HepG2 (cell line): ENCODE measurements around the gene APOC3. TPM values are rescaled to one million over a fixed set of nuclear protein-coding genes. Genes with fewer than 3 reads are reported as not detected.
A peak's percentile ranks its signal among the peaks of the same experiment; 100 is the strongest.

Experiments
- EP300 ChIP-seq, 3 experiments: sonication (generic) in 1 of 3; formaldehyde crosslinking in 1 of 3; IDR thresholded peaks; 2 replicates each; pipeline versions ENCODE4 v1.5.1 to v1.6.1; 2011 to 2020; ENCODE audit warnings: low read depth in 2 of 3, low read length in 2 of 3, borderline replicate concordance in 1 of 3, improper control_type of control experiment in 1 of 3, mild to moderate bottlenecking in 1 of 3, missing genetic modification reagents in 1 of 3, moderate library complexity in 1 of 3
- HCFC1 ChIP-seq: fragments of 150-350 bp; IDR thresholded peaks from 2 replicates; pipeline ENCODE4 v1.6.1; 2014; ENCODE audit warnings: low read depth, low read length
- LCORL ChIP-seq, 2 experiments: fragments of 450-650 bp in 1 of 2; sonication (generic) in 1 of 2; formaldehyde crosslinking in 1 of 2; IDR thresholded peaks; 2 replicates each; pipeline versions ENCODE4 v1.5.0 to v1.6.1; 2017 to 2020; ENCODE audit warnings: antibody characterized with exemption in 1 of 2, missing genetic modification reagents in 1 of 2
- REXO4 ChIP-seq: sonication (generic); formaldehyde crosslinking; IDR thresholded peaks from 2 replicates; pipeline ENCODE4 v1.8.0; 2022; ENCODE audit warnings: missing genetic modification reagents, mild to moderate bottlenecking, borderline replicate concordance
- SP140L ChIP-seq: sonication (generic); formaldehyde crosslinking; IDR thresholded peaks from 2 replicates; pipeline ENCODE4 v1.4.0; 2020; ENCODE audit warnings: missing genetic modification reagents, borderline replicate concordance
- ZNF337 ChIP-seq: sonication (generic); formaldehyde crosslinking; IDR thresholded peaks from 2 replicates; pipeline ENCODE4 v1.5.1; 2020; ENCODE audit warnings: missing genetic modification reagents, low read depth, mild to moderate bottlenecking, borderline replicate concordance
- ZNF431 ChIP-seq: sonication (generic); formaldehyde crosslinking; IDR thresholded peaks from 2 replicates; pipeline ENCODE4 v1.9.0; 2022; ENCODE audit warnings: missing genetic modification reagents, low read depth, mild to moderate bottlenecking, borderline replicate concordance
- ZNF766 ChIP-seq: sonication (generic); formaldehyde crosslinking; IDR thresholded peaks from 2 replicates; pipeline ENCODE4 v1.5.0; 2020; ENCODE audit warnings: missing genetic modification reagents, borderline replicate concordance
- ZNF782 ChIP-seq: sonication (generic); formaldehyde crosslinking; IDR thresholded peaks from 2 replicates; pipeline ENCODE4 v1.4.0; 2020; ENCODE audit warnings: missing genetic modification reagents, mild to moderate bottlenecking, borderline replicate concordance
- polyA plus RNA-seq, 8 experiments: library from polyadenylated mRNA; depleted of rRNA in 3 of 8; stranded (reverse) in 7 of 8; unstranded in 1 of 8; fragments of >200 nt; fragmentation: Illumina TruSeq in 4 of 8; extraction: Trizol in 4 of 8; gene quantifications; 2 replicates each; pipeline versions ENCODE4 v1.2.1 to v1.2.3, GENCODE V29; 2011 to 2016; ENCODE audit warnings: low read depth in 4 of 8, missing spikeins in 1 of 8, mixed read lengths in 1 of 8; ENCODE audit not compliant: insufficient read depth in 1 of 8
- total RNA-seq, 5 experiments: library from RNA; depleted of rRNA; stranded (reverse); fragments of >200 nt; fragmentation: Illumina TruSeq; extraction: Trizol; gene quantifications; 2 replicates each; pipeline ENCODE4 v1.2.3, GENCODE V29; 2016; ENCODE audit warnings: low read depth in 1 of 5
- TF ChIP-seq, protein P1 (sequence below): sonication (generic); formaldehyde crosslinking; IDR thresholded peaks from 2 replicates; pipeline ENCODE4 v1.4.0; 2020; ENCODE audit warnings: mild to moderate bottlenecking, missing genetic modification reagents
- TF ChIP-seq, protein P2 (sequence below): sonication (generic); formaldehyde crosslinking; IDR thresholded peaks from 2 replicates; pipeline ENCODE4 v1.4.0; 2020; ENCODE audit warnings: mild to moderate bottlenecking, low read depth, missing genetic modification reagents

Gene APOC3
- total and polyA plus RNA-seq, 2 of the 13 experiments (the other 11 are each of a cell fraction or from before 2014, with no cell fraction given): 314 to 687 TPM

DNA sequence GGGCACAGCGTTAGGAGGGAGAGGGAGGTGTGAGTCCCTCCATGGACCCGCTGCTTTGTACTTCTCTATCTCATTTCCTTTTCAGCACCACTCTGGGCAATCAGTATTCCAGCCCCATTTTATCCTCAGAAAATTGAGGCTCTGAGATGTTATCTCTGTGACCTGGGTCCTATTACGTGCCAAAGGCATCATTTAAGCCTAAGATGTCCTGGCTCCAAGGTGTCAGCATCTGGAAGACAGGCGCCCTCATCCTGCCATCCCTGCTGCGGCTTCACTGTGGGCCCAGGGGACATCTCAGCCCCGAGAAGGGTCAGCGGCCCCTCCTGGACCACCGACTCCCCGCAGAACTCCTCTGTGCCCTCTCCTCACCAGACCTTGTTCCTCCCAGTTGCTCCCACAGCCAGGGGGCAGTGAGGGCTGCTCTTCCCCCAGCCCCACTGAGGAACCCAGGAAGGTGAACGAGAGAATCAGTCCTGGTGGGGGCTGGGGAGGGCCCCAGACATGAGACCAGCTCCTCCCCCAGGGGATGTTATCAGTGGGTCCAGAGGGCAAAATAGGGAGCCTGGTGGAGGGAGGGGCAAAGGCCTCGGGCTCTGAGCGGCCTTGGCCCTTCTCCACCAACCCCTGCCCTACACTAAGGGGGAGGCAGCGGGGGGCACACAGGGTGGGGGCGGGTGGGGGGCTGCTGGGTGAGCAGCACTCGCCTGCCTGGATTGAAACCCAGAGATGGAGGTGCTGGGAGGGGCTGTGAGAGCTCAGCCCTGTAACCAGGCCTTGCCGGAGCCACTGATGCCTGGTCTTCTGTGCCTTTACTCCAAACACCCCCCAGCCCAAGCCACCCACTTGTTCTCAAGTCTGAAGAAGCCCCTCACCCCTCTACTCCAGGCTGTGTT lies 829 bp upstream of the APOC3 start (continued):
- TF ChIP-seq, protein P1, sequence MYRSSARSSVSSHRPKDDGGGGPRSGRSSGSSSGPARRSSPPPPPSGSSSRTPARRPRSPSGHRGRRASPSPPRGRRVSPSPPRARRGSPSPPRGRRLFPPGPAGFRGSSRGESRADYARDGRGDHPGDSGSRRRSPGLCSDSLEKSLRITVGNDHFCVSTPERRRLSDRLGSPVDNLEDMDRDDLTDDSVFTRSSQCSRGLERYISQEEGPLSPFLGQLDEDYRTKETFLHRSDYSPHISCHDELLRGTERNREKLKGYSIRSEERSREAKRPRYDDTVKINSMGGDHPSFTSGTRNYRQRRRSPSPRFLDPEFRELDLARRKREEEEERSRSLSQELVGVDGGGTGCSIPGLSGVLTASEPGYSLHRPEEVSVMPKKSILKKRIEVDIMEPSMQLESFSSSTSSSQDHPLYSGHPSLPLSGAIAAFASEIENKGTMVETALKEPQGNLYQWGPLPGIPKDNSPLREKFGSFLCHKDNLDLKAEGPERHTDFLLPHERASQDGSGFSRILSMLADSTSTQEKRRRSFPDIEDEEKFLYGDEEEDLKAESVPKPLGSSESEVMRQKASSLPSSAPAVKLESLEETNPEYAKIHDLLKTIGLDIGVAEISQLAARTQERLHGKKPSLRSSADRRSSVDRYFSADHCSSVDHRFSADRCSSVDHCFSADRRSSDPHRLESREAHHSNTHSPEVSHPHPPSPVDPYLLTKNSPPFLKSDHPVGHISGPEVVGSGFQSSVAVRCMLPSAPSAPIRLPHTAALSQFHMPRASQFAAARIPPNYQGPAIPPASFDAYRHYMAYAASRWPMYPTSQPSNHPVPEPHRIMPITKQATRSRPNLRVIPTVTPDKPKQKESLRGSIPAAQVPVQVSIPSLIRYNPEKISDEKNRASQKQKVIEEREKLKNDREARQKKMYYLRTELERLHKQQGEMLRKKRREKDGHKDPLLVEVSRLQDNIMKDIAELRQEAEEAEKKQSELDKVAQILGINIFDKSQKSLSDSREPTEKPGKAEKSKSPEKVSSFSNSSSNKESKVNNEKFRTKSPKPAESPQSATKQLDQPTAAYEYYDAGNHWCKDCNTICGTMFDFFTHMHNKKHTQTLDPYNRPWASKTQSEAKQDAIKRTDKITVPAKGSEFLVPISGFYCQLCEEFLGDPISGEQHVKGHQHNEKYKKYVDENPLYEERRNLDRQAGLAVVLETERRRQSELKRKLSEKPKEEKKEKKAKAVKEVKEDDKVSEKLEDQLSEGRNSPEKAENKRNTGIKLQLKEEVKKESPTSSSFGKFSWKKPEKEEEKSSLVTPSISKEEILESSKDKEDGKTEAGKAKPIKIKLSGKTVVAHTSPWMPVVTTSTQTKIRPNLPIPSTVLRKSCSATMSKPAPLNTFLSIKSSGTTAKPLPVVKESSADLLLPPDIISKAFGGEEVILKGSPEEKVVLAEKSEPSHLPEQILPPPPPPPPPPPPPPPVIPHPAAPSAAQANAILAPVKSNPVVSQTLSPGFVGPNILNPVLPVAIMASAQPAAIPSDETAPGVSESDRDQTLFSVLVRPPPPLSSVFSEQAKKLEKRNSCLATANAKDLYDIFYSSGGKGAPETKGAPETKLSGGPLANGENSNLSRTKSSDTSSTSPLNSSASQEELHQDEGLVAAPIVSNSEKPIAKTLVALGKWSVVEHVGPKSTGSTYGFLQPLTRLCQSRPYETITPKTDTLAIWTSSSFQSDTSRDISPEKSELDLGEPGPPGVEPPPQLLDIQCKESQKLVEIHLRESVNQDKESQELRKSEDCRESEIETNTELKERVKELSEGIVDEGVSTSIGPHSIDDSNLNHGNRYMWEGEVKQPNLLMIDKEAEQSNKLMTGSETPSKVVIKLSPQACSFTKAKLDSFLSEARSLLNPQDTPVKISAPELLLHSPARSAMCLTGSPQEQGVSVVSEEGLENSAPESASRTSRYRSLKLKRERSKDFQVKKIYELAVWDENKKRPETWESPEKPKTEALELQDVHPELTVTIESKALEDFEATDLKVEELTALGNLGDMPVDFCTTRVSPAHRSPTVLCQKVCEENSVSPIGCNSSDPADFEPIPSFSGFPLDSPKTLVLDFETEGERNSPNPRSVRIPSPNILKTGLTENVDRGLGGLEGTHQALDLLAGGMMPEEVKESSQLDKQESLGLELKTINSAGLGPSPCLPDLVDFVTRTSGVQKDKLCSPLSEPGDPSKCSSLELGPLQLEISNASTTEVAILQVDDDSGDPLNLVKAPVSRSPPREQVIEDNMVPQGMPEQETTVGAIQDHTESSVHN (CRISPR knock-in tag): 0 out of 2 replicates have a peak, but pooled peaks have one; percentile 65
- TF ChIP-seq EP300 (IDR thresholded peaks at IDR 0.05; ENCODE audit: low read depth in 2 of 2, low read length in 2 of 2): peak; percentile 64 to 96; a peak in 3 of 4 replicates
- TF ChIP-seq EP300 (CRISPR knock-in tag; IDR thresholded peaks at IDR 0.05; ENCODE audit: borderline replicate concordance): peak; percentile 85
- no peak; the same call in 1 of the 2 replicates for TF ChIP-seq ZNF782 (CRISPR knock-in tag)
- no peak for TF ChIP-seq HCFC1
- TF ChIP-seq, protein P2, sequence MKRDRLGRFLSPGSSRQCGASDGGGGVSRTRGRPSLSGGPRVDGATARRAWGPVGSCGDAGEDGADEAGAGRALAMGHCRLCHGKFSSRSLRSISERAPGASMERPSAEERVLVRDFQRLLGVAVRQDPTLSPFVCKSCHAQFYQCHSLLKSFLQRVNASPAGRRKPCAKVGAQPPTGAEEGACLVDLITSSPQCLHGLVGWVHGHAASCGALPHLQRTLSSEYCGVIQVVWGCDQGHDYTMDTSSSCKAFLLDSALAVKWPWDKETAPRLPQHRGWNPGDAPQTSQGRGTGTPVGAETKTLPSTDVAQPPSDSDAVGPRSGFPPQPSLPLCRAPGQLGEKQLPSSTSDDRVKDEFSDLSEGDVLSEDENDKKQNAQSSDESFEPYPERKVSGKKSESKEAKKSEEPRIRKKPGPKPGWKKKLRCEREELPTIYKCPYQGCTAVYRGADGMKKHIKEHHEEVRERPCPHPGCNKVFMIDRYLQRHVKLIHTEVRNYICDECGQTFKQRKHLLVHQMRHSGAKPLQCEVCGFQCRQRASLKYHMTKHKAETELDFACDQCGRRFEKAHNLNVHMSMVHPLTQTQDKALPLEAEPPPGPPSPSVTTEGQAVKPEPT (CRISPR knock-in tag): 0 out of 2 replicates have a peak, but pooled peaks have one; percentile 47
- peak; percentile 87; the same call in 1 of the 2 replicates for TF ChIP-seq ZNF431 (CRISPR knock-in tag)
- TF ChIP-seq REXO4 (CRISPR knock-in tag): no peak
- TF ChIP-seq LCORL (IDR thresholded peaks at IDR 0.05): no peak
- peak; percentile 64 for TF ChIP-seq LCORL (CRISPR knock-in tag; IDR thresholded peaks at IDR 0.05)
- no peak for TF ChIP-seq ZNF337
- TF ChIP-seq ZNF766 (CRISPR knock-in tag): no peak
- TF ChIP-seq SP140L (CRISPR knock-in tag): no peak
